ENCODE measurements around the gene FOXF1. TPM values are rescaled to one million over a fixed set of nuclear protein-coding genes. Genes with fewer than 3 reads are reported as not detected.

Gene FOXF1
- total and polyA plus RNA-seq, 8 donors, result 21.7 to 51.1 (median 41.0) TPM

DNA sequence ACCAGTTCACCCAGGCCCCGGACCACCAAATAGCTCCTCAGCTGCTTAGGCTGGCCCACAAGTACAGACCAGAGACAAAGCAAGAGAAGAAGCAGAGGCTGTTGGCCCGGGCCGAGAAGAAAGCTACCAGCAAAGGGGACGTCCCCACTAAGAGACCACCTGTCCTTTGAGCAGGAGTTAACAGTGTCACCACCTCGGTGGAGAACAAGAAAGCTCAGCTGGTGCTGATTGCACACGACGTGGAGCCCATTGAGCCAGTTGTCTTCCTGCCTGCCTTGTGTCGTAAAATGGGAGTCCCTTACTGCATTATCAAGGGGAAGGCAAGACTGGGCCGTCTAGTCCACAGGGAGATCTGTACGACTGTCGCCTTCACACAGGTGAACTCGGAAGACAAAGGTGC, 15.4 kb downstream of the FOXF1 start:
- H3K36me3 ChIP-seq, result peaks cover 0 to 5% of the 10 kb centered on the region in 2 donors
- intact Hi-C loops (cut with DNase I), result loop anchor here in 1 of 2 donors (10.0 kb wide), 1 partner anchor 701 kb away; no protein-coding TSS in a partner anchor
- ATAC-seq (no peak), DNase-seq (no peak)
- H3K27me3 ChIP-seq, result peaks cover 0 to 24% of the 10 kb centered on the region in 2 donors
- no peak overlapping the region for H3K4me3 ChIP-seq
- TF ChIP-seq, protein P1, sequence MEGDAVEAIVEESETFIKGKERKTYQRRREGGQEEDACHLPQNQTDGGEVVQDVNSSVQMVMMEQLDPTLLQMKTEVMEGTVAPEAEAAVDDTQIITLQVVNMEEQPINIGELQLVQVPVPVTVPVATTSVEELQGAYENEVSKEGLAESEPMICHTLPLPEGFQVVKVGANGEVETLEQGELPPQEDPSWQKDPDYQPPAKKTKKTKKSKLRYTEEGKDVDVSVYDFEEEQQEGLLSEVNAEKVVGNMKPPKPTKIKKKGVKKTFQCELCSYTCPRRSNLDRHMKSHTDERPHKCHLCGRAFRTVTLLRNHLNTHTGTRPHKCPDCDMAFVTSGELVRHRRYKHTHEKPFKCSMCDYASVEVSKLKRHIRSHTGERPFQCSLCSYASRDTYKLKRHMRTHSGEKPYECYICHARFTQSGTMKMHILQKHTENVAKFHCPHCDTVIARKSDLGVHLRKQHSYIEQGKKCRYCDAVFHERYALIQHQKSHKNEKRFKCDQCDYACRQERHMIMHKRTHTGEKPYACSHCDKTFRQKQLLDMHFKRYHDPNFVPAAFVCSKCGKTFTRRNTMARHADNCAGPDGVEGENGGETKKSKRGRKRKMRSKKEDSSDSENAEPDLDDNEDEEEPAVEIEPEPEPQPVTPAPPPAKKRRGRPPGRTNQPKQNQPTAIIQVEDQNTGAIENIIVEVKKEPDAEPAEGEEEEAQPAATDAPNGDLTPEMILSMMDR (IDR thresholded peaks at IDR 0.05), result no peak
- no peaks in the 10 kb centered on the region for H3K4me1 ChIP-seq
- no peak overlapping the region for H3K27ac ChIP-seq
- H3K9me3 ChIP-seq, result no peaks in the 10 kb centered on the region

DNA sequence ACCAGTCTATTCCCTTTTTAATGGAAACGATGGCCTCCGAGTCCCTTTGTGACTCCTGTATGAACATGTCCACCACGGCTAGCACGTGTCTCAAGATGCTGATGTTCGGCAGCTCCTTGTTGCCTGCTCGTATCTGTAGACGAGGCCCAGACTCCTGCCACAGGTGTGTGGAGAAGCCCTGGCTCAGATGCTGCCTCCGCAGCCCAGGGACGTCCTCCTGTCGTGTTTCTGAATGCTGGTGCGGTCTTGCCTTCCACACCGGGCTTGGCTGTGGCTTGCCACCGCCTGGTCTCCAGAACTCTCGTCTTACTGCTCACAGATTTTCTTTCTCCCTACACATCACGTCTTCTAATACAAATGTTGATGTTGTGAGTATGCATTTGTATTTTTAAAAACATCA, 17.0 kb downstream of the FOXF1 start:
- peaks cover 0 to 9% of the 10 kb centered on the region in 2 donors for H3K27me3 ChIP-seq
- H3K27ac ChIP-seq, result no peak overlapping the region
- H3K4me3 ChIP-seq, result no peak overlapping the region
- H3K36me3 ChIP-seq, result peaks cover 0 to 18% of the 10 kb centered on the region in 2 donors
- intact Hi-C loops (cut with DNase I), result loop anchor here in 1 of 2 donors (10.0 kb wide), 1 partner anchor 703 kb away; no protein-coding TSS in a partner anchor
- no peaks in the 10 kb centered on the region for H3K9me3 ChIP-seq
- peak in 1 of 4 donors; percentile 50 for DNase-seq
- no peak for ATAC-seq
- H3K4me1 ChIP-seq, result no peaks in the 10 kb centered on the region
- TF ChIP-seq, protein P1 (IDR thresholded peaks at IDR 0.05), result no peak

DNA sequence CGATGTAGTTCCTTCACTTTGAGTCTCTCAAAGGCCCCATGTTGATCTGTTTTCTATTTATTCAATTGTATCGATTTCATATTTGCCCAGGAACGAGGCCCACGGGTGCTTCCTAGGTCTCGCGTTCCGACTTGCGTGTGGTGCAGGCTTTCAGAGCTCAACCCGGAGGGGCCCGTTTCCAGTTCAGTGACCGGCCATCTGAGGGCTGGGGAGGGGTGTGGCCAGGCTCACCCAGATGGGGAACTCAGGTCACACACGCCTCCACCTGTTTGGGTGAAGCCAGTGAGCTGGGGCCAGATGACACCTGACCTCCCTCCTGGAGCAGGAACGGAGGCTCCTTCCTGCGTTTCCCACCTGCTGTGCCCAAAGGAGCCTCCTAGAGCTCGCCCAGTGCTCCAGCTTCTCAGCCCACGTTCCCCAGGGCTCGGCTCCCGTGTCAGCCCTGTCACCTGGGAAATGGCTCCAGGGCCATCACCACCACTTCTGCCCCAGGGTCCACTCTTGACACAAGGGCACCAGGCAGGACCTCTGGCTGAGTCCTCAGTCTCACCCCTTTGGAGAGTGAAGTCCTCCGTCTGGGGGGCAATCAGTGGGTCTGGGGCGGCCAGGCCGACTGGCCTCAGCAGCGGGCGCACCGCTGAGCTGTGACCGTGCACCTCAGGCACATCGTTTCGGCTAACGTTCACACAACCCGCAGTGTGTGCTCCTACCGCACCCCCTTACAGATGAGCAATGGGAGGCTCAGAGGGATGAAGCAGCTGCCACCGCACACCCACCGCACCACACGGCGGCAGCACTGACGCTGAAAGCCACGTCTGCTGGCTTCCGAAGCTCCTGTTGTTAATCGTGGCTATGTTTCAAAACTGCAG, 18.0 kb downstream of the FOXF1 start:
- peaks cover 0 to 22% of the 10 kb centered on the region in 2 donors for H3K36me3 ChIP-seq
- TF ChIP-seq, protein P1 (IDR thresholded peaks at IDR 0.05), result no peak
- peaks cover 0 to under 1% of the 10 kb centered on the region in 2 donors for H3K27me3 ChIP-seq
- ATAC-seq (no peak), DNase-seq (peak in 1 of 4 donors; percentile 69)
- intact Hi-C loops (cut with DNase I), result loop anchor here in 1 of 2 donors (10.0 kb wide), 1 partner anchor 703 kb away; no protein-coding TSS in a partner anchor
- no peaks in the 10 kb centered on the region for H3K9me3 ChIP-seq
- H3K27ac ChIP-seq, result no peak overlapping the region
- no peaks in the 10 kb centered on the region for H3K4me1 ChIP-seq
- H3K4me3 ChIP-seq, result no peak overlapping the region

DNA sequence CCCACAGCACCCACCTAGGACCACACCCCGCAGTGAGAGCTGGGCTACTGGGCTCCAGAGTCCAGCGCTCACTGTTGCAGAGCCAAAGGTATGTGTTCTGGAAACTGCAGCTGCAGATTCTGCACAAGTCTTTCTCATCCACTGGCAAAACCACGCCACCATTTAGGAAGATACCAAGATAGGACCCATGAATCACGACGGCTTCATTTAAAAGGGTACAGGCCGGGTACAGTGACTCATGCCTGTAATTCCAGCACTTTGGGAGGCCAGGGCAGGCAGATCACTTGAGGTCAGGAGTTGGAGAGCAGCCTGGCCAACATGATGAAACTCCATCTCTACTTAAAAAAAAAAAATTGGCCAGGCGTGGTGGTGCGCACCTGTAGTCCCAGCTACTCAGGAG, 18.8 kb downstream of the FOXF1 start:
- Histone ChIP-seq H3K9me3 (no peaks in the 10 kb centered on the region), H3K36me3 (peaks cover 0 to 29% of the 10 kb centered on the region in 2 donors), H3K4me3 (no peak overlapping the region), H3K4me1 (no peaks in the 10 kb centered on the region), H3K27me3 (no peaks in the 10 kb centered on the region), H3K27ac (no peak overlapping the region)
- intact Hi-C loops (cut with DNase I), result loop anchor here in 1 of 2 donors (10.0 kb wide), 1 partner anchor 704 kb away; no protein-coding TSS in a partner anchor
- DNase-seq (no peak), ATAC-seq (no peak)
- TF ChIP-seq, protein P1 (IDR thresholded peaks at IDR 0.05), result no peak
